Neuron (in vitro differentiated cells): ENCODE data around the gene CCT7.

Experiments
- H2AFZ ChIP-seq: one replicate; pipeline ENCODE4 v1.6.1; 2013; ENCODE audit warnings: low read depth, mild to moderate bottlenecking, inconsistent platforms, low read length, moderate library complexity
- H3K27me3 ChIP-seq: one replicate; pipeline ENCODE4 v1.6.1; 2013; ENCODE audit warnings: low read length; ENCODE audit not compliant: insufficient read depth
- H3K36me3 ChIP-seq: one replicate; pipeline ENCODE4 v1.6.1; 2013; ENCODE audit warnings: low read length; ENCODE audit not compliant: insufficient read depth
- H3K4me1 ChIP-seq: one replicate; pipeline ENCODE4 v1.6.1; 2013; ENCODE audit warnings: low read length; ENCODE audit not compliant: insufficient read depth
- H3K4me3 ChIP-seq: 2 replicates; pipeline ENCODE4 v1.5.1; 2013; ENCODE audit warnings: mild to moderate bottlenecking, low read length, moderate library complexity
- H3K9me3 ChIP-seq: one replicate; pipeline ENCODE4 v1.6.1; 2013; ENCODE audit warnings: low read length

CCT7 gene

DNA sequence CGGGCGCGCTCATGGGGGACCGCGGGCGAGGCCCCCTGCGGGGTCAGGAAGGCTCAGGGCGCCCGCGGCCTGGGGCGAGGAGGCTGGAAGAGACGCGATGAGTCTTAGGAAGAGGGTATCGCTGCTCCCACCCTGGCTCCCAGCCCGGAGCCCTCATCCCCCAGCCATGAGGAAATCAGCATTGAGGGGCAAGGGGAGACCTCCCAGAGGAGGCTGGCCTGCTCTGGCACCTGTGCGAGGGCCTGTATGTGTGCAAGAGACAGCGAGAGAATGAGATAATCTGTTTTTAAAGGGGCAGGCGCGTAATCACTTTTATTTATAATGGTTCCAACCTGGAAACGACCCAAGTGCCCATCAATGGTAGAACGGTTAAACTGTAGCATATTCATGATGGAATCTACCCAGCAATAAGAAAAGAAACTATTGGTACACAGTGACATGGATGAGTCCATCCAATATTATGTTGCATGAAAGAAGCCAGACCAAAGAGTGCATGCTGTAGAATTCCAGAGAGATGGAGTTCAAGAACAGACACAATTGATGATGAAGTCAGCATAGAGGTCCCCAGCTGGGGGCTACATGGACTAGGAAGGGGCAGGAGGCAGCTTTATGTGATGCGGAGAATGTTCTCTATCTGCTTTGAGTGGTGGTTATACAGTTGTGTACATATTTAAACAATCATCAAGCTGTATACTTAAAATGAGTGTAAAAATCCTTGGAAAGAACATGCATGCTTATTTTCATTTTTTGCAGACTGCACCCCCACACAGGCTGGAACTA, 35.8 kb downstream of the CCT7 start:
- H3K27me3 ChIP-seq = no peaks in the 10 kb centered on the region
- no peaks in the 10 kb centered on the region for H3K36me3 ChIP-seq
- H3K4me3 ChIP-seq = no peak overlapping the region

DNA sequence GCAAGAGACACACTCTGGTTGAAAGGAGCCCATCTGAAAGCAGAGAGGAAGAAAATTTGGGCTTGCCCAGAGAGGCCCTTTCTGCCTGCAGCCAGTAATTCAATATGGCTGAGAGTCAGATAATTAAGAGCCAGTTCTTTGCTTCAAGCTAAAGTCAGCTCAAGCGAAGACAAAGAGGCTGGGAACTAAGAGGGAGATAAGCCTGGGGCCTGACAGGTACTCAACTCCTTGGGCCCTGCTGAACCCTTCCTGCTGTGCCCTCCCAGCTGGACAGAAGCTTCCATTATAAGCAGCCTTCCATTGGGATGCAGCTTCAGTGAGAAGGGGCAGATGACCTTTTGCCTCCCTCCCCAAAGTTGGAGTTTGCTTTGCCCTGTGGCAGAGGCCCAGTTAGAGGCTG, 38.2 kb downstream of the CCT7 start:
- H2AFZ ChIP-seq = no peak overlapping the region
- H3K36me3 ChIP-seq = no peaks in the 10 kb centered on the region
- no peaks in the 10 kb centered on the region for H3K9me3 ChIP-seq
- H3K4me3 ChIP-seq = no peak overlapping the region
- no peaks in the 10 kb centered on the region for H3K4me1 ChIP-seq
- H3K27me3 ChIP-seq = no peaks in the 10 kb centered on the region

More for the DNA sequence above, 35.8 kb downstream of the CCT7 start:
- Histone ChIP-seq H2AFZ (no peak overlapping the region), H3K9me3 (no peaks in the 10 kb centered on the region), H3K4me1 (no peaks in the 10 kb centered on the region)

DNA sequence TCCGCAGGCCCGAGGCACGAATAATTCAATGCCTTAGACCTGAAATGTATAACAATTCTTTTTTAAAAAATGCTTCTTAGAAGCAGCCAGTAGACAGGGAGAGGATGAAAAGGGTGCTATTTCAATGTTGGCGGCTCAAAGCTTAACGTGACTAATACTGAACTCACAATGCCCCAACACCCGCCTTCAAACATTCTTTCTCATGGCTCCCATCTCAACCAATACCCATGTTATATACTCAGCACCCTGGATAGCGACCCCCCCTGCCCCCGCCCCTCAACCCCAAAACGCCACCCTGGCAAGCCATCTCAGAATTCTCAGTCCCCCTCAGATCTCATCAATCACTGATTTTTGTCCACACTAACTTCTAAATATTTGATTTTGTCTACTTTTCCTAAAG, 45.7 kb downstream of the CCT7 start:
- no peaks in the 10 kb centered on the region for H3K36me3 ChIP-seq
- no peaks in the 10 kb centered on the region for H3K27me3 ChIP-seq
- H3K4me3 ChIP-seq = no peak overlapping the region
- H3K9me3 ChIP-seq = no peaks in the 10 kb centered on the region
- H2AFZ ChIP-seq = no peak overlapping the region
- H3K4me1 ChIP-seq = peaks cover 13% of the 10 kb centered on the region

DNA sequence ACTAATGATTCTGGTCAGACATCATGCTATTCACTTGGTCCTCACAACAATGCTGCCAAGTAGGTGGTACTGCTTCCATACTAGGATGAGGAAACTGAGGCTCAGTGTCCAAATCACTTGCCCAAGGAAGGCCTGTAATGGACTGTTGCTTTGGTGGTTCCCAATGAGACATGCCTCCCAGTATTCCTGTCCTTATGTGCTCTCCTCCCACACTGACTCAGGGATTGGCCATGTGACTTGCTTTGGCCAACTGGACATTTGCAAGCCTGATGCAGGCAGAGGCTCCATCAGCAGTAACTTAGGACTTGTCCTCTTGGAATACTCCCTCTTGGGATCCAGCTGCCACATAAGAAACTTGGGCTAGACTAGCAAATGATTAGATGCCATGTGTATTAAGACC, 47.1 kb downstream of the CCT7 start:
- H3K36me3 ChIP-seq = no peaks in the 10 kb centered on the region
- H3K27me3 ChIP-seq = peaks cover 10% of the 10 kb centered on the region
- H3K4me1 ChIP-seq = peaks cover 16% of the 10 kb centered on the region
- H3K9me3 ChIP-seq = no peaks in the 10 kb centered on the region
- no peak overlapping the region for H2AFZ ChIP-seq
- H3K4me3 ChIP-seq = no peak overlapping the region

GRCh38 chr2:73282924-73283544, 48.9 kb downstream of the CCT7 start:
- Histone ChIP-seq H3K4me1 (peaks cover 16% of the 10 kb centered on the region), H3K4me3 (peak overlapping the region; percentile 80), H3K36me3 (no peaks in the 10 kb centered on the region), H3K9me3 (no peaks in the 10 kb centered on the region), H3K27me3 (peaks cover 19% of the 10 kb centered on the region), H2AFZ (no peak overlapping the region)

GRCh38 chr2:73283545-73284295, 49.6 kb downstream of the CCT7 start:
- H2AFZ ChIP-seq = peak overlapping the region; percentile 98
- H3K27me3 ChIP-seq = peaks cover 25% of the 10 kb centered on the region
- peak overlapping the region; percentile 80 for H3K4me3 ChIP-seq
- no peaks in the 10 kb centered on the region for H3K9me3 ChIP-seq
- H3K36me3 ChIP-seq = no peaks in the 10 kb centered on the region
- H3K4me1 ChIP-seq = peaks cover 16% of the 10 kb centered on the region

DNA sequence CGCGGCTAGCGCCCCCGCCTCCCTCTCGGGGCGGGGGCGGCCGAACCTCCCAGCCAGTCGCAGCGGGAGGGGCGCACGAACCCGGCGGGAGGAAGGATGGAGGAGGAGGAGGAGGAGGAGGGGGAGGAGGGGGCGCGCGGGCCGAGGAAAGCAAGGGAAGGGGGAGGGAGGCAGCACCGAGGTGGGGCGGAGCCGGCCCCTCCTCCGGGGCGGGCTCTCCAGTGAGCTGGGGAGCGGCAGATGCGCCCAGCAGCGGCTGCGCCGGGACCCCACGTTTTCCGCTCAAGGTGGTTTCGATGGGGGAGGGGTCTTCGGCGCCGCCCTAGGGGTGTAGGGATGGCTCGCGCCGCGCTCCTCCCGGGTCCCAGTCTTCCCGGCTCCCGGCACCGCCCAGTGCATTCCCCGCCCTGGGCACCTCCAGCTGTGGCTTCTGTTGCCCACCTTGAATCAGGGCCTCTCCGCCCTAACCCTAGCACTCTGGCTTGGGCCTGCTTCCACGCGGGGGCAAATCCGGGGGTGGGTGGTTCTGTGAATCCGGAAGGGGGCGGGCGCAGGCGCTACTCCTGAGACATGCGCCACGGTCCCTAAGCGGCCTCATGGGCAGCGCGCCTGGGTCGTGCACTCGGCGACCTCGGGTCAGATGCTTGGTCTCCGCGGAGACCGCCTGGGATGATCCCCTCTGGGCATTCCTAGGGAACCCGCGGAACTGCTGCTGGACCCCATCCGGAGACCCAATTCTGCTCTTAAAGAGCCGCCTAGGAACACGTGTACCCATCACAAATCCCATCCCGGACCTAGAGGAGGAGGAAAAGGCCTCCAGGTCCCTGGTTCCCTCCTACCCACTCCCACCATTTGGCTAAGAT, 50.4 kb downstream of the CCT7 start, which contains the start of gene FBXO41:
Gene FBXO41, minus strand, starts transcription at position 183 of the 863 bp plus-strand sequence. CDS start 14,848 bp downstream, outside the sequence.
- no peaks in the 10 kb centered on the region for H3K36me3 ChIP-seq
- peaks cover 16% of the 10 kb centered on the region for H3K4me1 ChIP-seq
- peak within 1 kb of the TSS; percentile 80 for H3K4me3 ChIP-seq
- H2AFZ ChIP-seq = peak within 1 kb of the TSS; percentile 98
- no peaks in the 10 kb centered on the region for H3K9me3 ChIP-seq
- peaks cover 33% of the 10 kb centered on the region for H3K27me3 ChIP-seq

DNA sequence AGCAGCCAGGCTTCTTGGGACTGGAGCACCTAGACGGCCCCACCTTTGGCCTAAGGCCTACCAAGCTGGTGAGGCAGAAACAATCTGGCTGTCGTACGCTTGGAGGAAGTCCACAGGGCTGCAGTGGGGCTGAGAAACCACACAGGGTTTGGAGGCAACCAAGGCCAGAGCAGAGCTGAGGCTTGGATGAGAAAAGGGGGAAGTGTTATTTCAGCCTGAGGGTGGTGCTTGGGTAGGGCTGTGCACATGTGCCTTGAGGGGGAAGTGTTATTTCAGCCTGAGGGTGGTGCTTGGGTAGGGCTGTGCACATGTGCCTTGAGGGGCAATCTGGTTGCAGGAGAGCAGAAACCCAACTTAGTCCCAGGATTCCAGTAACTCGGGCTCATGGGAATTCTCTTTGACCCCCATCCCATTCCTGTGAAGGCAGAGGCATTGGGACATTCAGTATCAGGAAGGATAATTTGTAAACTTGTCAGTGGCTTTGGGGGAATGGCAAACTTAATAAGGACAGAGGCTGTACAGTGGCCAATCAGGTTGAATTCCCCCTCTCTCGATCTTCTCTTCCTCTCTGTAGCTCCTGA, 51.1 kb downstream of the CCT7 start:
- H2AFZ ChIP-seq = peak overlapping the region; percentile 98
- no peaks in the 10 kb centered on the region for H3K9me3 ChIP-seq
- peaks cover 38% of the 10 kb centered on the region for H3K27me3 ChIP-seq
- no peaks in the 10 kb centered on the region for H3K36me3 ChIP-seq
- H3K4me1 ChIP-seq = peaks cover 16% of the 10 kb centered on the region
- peak overlapping the region; percentile 80 for H3K4me3 ChIP-seq

DNA sequence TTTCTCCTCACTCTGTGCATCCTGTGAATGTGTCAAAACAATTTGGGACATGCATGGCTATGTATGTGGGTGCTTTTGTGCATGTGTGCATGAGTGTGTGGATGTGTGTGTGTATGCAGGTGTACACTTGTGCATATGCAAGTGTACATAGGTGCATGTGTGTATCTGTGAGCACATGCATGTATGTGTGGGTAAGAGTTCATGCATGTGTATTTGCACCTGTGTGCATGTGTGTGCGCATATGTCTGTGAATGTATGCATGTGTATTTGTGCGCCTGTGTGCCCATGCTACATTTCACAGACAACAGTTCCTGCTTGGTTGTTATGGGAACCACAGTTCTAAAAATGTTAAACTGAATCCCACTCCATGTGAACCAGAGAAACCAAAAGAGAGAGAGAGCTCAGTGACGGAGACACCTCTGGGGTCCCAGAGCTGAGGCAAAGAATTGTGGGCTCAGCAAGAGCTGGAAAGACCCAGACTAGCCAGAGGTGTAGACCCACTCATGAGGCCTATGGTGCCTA, 52.1 kb downstream of the CCT7 start:
- Histone ChIP-seq H2AFZ (no peak overlapping the region), H3K4me3 (no peak overlapping the region), H3K4me1 (peaks cover 17% of the 10 kb centered on the region), H3K9me3 (no peaks in the 10 kb centered on the region), H3K36me3 (no peaks in the 10 kb centered on the region), H3K27me3 (peaks cover 47% of the 10 kb centered on the region)

DNA sequence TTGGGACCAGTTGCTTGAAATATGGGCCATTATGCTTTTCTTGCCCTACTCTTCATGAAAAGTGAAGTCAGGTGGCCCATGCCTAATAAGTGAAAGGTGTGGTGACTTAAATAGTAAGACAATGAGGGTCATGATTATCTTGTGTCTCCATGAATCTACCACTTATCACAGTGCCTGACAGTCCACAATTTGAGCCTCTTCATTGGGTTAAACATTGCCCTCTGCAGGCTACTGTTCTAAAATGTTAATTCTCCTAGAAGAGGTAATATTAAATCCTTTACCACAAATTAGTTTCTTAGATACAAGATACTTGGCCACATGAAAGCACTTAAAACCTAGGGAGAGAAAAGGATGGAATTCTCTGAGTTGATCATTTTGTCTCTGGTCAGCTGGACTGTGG, 55.2 kb downstream of the CCT7 start:
- Histone ChIP-seq H3K4me3 (no peak overlapping the region), H3K4me1 (peaks cover 13% of the 10 kb centered on the region), H3K27me3 (peaks cover 74% of the 10 kb centered on the region), H3K9me3 (no peaks in the 10 kb centered on the region), H2AFZ (no peak overlapping the region), H3K36me3 (no peaks in the 10 kb centered on the region)

DNA sequence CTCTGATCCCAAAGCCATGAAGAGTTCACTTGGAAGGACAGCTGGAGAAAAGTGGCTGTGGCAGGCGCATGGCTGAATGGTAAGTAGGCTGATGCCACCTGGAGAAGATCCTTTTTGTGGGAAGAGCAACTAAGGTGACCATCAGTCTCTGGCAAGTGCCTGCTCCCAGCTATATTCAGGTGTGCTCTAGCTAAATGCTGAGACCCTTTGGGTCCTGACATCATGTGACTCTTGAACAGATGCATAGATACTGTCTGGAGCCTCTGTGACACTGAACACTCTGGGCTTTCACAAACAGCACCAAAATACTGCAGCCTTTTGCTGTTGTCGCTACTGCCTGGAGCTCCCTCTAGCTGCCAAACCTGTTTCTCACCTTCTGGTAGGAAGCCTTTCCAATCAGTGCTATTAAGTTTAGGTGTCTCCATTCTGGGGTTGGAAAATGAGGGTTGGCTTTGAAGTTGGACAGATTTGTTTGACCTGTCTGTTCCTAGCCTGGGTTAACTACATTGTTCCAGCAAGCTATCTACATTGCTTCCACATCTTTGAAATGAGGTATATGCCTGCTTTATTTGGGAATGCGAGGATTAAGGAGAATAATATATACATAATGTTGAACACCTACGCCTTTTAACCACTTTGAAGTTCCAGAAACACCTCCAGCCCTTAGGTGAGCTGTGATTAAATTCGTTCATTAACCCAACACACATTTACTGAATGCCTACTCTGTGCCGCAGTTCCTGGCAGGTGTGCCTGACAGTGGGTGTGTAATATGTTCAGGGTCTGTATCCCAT, 56.1 kb downstream of the CCT7 start:
- Histone ChIP-seq H3K4me1 (peaks cover 10% of the 10 kb centered on the region), H2AFZ (no peak overlapping the region), H3K4me3 (no peak overlapping the region), H3K36me3 (no peaks in the 10 kb centered on the region), H3K9me3 (no peaks in the 10 kb centered on the region), H3K27me3 (peaks cover 79% of the 10 kb centered on the region)
